ENCODE measurements around the gene TSPAN13. TPM values are rescaled to one million over a fixed set of nuclear protein-coding genes. Genes with fewer than 3 reads are reported as not detected.

Gene TSPAN13
- total and polyA plus RNA-seq, 10 of the 15 experiments (the other 5 are each of a cell fraction or from before 2014, with no cell fraction given), result 0.26 to 0.37 TPM; not detected in 8

- TF ChIP-seq MXI1 (IDR thresholded peaks at IDR 0.05; ENCODE audit: low read depth, low read length) (no peak), FOXM1 (IDR thresholded peaks at IDR 0.05; ENCODE audit: low read depth, low read length) (no peak)
Measured at GRCh38 chr7:16738011-16738688, 15.4 kb upstream of the TSPAN13 start (continued).

- no peak overlapping the region for H3K4me2 ChIP-seq (ENCODE audit: control insufficient read depth, insufficient read depth)
- H3K9ac ChIP-seq (ENCODE audit: control insufficient read depth, insufficient read depth, low read length), result no peak overlapping the region
- no TSS peak for BruUV-seq (replicated peaks)
- H3K79me2 ChIP-seq (ENCODE audit: control insufficient read depth, insufficient read depth, low read length), result no peaks in the 10 kb centered on the region
- intact Hi-C loops (cut with micrococcal nuclease; ENCODE audit: unreplicated experiment), result no loop called here
- in situ Hi-C loops (cut with MboI), result no loop called here
- no peak for TF ChIP-seq BCL3 (IDR thresholded peaks at IDR 0.05; ENCODE audit: borderline replicate concordance, insufficient read depth, low read depth, low read length, poor library complexity, severe bottlenecking)
- no peak for TF ChIP-seq ELK1 (IDR thresholded peaks at IDR 0.05; ENCODE audit: low read depth, low read length)
- no peak for TF ChIP-seq CBX5 (IDR thresholded peaks at IDR 0.05; ENCODE audit: low read depth)
- no peak for TF ChIP-seq MEF2B (IDR thresholded peaks at IDR 0.05; ENCODE audit: partially characterized antibody, poor library complexity, severe bottlenecking)
- no peak for TF ChIP-seq NFXL1 (IDR thresholded peaks at IDR 0.05; ENCODE audit: borderline replicate concordance)
- no peak for TF ChIP-seq PAX5 (IDR thresholded peaks at IDR 0.05; ENCODE audit: borderline replicate concordance, low read depth, low read length)
- TF ChIP-seq TCF3 (IDR thresholded peaks at IDR 0.05; ENCODE audit: borderline replicate concordance, insufficient read depth, low read depth, low read length), result no peak
- no peak for TF ChIP-seq EZH2 (IDR thresholded peaks at IDR 0.05; ENCODE audit: borderline replicate concordance, control insufficient read depth, low read depth, low read length)
- TF ChIP-seq TBL1XR1 (IDR thresholded peaks at IDR 0.05; ENCODE audit: low read depth, low read length), result no peak
- no peak for TF ChIP-seq SIX5 (IDR thresholded peaks at IDR 0.05; ENCODE audit: low read depth, low read length, severe bottlenecking)
- no peak for TF ChIP-seq ZNF217 (IDR thresholded peaks at IDR 0.05)
- 14% methylated on average over 6 of the region's 6 CpGs for WGBS (ENCODE audit: insufficient coverage, insufficient replicate concordance, low lambda C conversion rate, missing lambda C conversion rate)
- no peaks in the 10 kb centered on the region for H4K20me1 ChIP-seq (ENCODE audit: control insufficient read depth, insufficient read depth)
- DNase-seq (ENCODE audit: low read depth, low spot score) (no peak), FAIRE-seq (no peak), ATAC-seq (no peak)
- POLR2A ChIA-PET, result no interaction called here
- RAD21 ChIA-PET (ENCODE audit: unreplicated experiment), result interaction anchor here (0.6 kb wide), 1 partner anchor 151 kb away, joined by 3 read pairs; no protein-coding TSS in a partner anchor
- no peaks in the 10 kb centered on the region for H3K9me3 ChIP-seq (replicated peaks; ENCODE audit: control insufficient read depth, insufficient read depth, low read length)
- SMC1A ChIA-PET (ENCODE audit: uncharacterized antibody, unreplicated experiment), result no interaction called here
- H3K36me3 ChIP-seq (ENCODE audit: control insufficient read depth in 2 of 2, insufficient read depth in 2 of 2, low read length in 1 of 2), result no peaks in the 10 kb centered on the region
- H3K4me3 ChIP-seq, result no peak overlapping the region
- H2AFZ ChIP-seq (ENCODE audit: control insufficient read depth, low read depth, low read length), result no peak overlapping the region
- CTCF ChIA-PET, result interaction anchor here (0.7 kb wide), 1 partner anchor 178 kb away, joined by 3 read pairs; no protein-coding TSS in a partner anchor
- no peak overlapping the region for H3K27ac ChIP-seq (ENCODE audit: control insufficient read depth, insufficient read depth)
- no peaks in the 10 kb centered on the region; a peak in 2 of 4 replicates for H3K27me3 ChIP-seq (replicated peaks in 1 of 2; ENCODE audit: control insufficient read depth in 2 of 2, insufficient read depth in 2 of 2, low read length in 1 of 2)
- no peaks in the 10 kb centered on the region for H3K4me1 ChIP-seq (ENCODE audit: control insufficient read depth, insufficient read depth, low read length)
Measured at GRCh38 chr7:16739863-16740622, 13.5 kb upstream of the TSPAN13 start.

All from GM12878 (cell line).